DND-41 (cell line): ENCODE data around the gene FBXW7.

Source experiments
- ATAC-seq: fragments of 200-7000 bp; cut with Tn5 transposase; 3 replicates; pipeline ENCODE4 v1.9.1; 2021; ENCODE audit warnings: low read depth; ENCODE audit not compliant: insufficient read depth
- DNase-seq: peaks from one replicate; pipeline ENCODE4 v3.0.0-alpha.2; 2020
- H2AFZ ChIP-seq: 2 replicates; pipeline ENCODE4 v1.6.0; 2012; ENCODE audit warnings: low read depth, low read length
- H3K27ac ChIP-seq: 2 replicates; pipeline ENCODE4 v1.5.1; 2012; ENCODE audit warnings: low read length, inconsistent platforms
- H3K27me3 ChIP-seq: fragments of 200-600 bp; sonication (generic); 2 replicates; pipeline ENCODE4 v1.6.0; 2012; ENCODE audit warnings: low read length, mild to moderate bottlenecking, inconsistent platforms; ENCODE audit not compliant: insufficient read depth, poor library complexity
- H3K36me3 ChIP-seq: 2 replicates; pipeline ENCODE4 v1.5.1; 2012; ENCODE audit warnings: low read length, inconsistent platforms; ENCODE audit not compliant: insufficient read depth
- H3K4me1 ChIP-seq: 2 replicates; pipeline ENCODE4 v1.5.1; 2012; ENCODE audit warnings: mild to moderate bottlenecking, low read length; ENCODE audit not compliant: insufficient read depth
- H3K4me2 ChIP-seq: 2 replicates; pipeline ENCODE4 v1.6.0; 2012; ENCODE audit warnings: mild to moderate bottlenecking, moderate library complexity, low read length, inconsistent platforms; ENCODE audit not compliant: insufficient read depth
- H3K4me3 ChIP-seq, 2 experiments: fragments of 200-600 bp in 1 of 2; shearing (Covaris generic) in 1 of 2; 2 replicates each; pipeline ENCODE4 v1.5.1; 2012 to 2016; ENCODE audit warnings: inconsistent platforms in 2 of 2, low read length in 2 of 2, mild to moderate bottlenecking in 2 of 2, low read depth in 1 of 2, moderate library complexity in 1 of 2
- H3K79me2 ChIP-seq: 2 replicates; pipeline ENCODE4 v1.6.0; 2012; ENCODE audit warnings: low read length, inconsistent platforms; ENCODE audit not compliant: insufficient read depth
- H3K9ac ChIP-seq: 2 replicates; pipeline ENCODE4 v1.6.0; 2012; ENCODE audit warnings: low read depth, mild to moderate bottlenecking, inconsistent platforms, low read length, moderate library complexity
- H3K9me3 ChIP-seq: 2 replicates; pipeline ENCODE4 v1.5.1; 2012; ENCODE audit warnings: low read length, moderate library complexity, mild to moderate bottlenecking, inconsistent platforms; ENCODE audit not compliant: insufficient read depth, severe bottlenecking
- H4K20me1 ChIP-seq: 2 replicates; pipeline ENCODE4 v1.6.0; 2012; ENCODE audit warnings: low read length; ENCODE audit not compliant: insufficient read depth
- EZH2 ChIP-seq: IDR thresholded peaks from 3 replicates; pipeline ENCODE4 v1.6.1; 2012; ENCODE audit warnings: borderline replicate concordance, low read depth, mild to moderate bottlenecking, moderate library complexity, low read length, inconsistent platforms; ENCODE audit not compliant: severe bottlenecking
- TF ChIP-seq, protein P1 (sequence below): IDR thresholded peaks from 2 replicates; pipeline ENCODE4 v1.5.1; 2012; ENCODE audit warnings: borderline replicate concordance, low read length, moderate library complexity, mild to moderate bottlenecking; ENCODE audit not compliant: poor library complexity, severe bottlenecking; ENCODE audit errors: extremely low read depth

Gene FBXW7

DNA sequence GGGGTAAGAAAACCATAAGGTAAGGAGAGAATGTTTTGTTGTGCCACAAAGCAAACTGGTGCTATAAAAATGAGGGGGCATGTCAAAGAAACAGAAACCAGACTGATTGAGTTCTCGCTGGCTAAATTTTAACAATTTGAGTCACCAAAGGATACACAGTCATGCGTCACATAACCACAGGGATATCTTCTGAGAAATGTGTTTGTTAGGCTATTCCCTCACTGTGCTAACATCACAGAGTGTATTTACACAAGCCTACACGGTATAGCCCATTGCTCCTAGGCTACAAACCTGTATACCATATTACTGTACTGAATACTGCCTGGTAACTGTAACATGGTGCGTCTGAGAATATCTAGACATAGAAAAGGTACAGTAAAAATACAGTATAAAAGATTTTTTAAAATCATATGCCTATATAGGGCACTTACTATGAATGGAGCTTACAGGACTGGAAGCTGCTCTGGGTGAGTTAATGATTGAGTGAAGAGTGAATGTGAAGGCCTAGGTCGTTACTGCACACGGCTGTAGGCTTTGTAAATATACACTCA, 50.1 kb downstream of the FBXW7 start:
- Histone ChIP-seq H3K4me3 (no peak overlapping the region), H3K9ac (no peak overlapping the region), H3K79me2 (peaks cover 48% of the 10 kb centered on the region), H2AFZ (no peak overlapping the region), H3K4me1 (no peaks in the 10 kb centered on the region), H3K9me3 (no peaks in the 10 kb centered on the region), H3K36me3 (peaks cover 7% of the 10 kb centered on the region; the same call in 1 of the 2 replicates), H4K20me1 (peaks cover 14% of the 10 kb centered on the region; the same call in 1 of the 2 replicates), H3K4me2 (no peak overlapping the region), H3K27ac (no peak overlapping the region), H3K27me3 (no peaks in the 10 kb centered on the region)
- DNase-seq: no peak
- peak; percentile 76 for ATAC-seq
- TF ChIP-seq EZH2: no peak
- TF ChIP-seq, protein P1, sequence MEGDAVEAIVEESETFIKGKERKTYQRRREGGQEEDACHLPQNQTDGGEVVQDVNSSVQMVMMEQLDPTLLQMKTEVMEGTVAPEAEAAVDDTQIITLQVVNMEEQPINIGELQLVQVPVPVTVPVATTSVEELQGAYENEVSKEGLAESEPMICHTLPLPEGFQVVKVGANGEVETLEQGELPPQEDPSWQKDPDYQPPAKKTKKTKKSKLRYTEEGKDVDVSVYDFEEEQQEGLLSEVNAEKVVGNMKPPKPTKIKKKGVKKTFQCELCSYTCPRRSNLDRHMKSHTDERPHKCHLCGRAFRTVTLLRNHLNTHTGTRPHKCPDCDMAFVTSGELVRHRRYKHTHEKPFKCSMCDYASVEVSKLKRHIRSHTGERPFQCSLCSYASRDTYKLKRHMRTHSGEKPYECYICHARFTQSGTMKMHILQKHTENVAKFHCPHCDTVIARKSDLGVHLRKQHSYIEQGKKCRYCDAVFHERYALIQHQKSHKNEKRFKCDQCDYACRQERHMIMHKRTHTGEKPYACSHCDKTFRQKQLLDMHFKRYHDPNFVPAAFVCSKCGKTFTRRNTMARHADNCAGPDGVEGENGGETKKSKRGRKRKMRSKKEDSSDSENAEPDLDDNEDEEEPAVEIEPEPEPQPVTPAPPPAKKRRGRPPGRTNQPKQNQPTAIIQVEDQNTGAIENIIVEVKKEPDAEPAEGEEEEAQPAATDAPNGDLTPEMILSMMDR: no peak

DNA sequence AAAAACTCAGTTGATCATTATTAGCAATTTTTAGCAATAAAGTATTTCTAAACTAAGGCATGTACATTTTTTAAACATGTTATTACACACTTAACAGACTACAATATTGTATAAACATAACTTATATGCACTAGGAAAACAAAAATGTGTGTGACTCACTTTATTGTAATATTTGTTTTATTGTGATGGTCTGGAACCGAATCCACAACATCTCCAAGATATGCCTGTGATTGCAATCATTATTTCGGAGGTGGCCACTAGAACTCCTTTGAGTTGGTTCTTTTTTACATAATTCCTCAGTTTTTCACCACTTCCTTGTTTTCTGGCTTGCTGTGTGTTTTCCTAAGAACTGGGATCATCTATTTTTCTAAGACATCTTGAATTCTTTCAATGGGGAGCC, 53.7 kb downstream of the FBXW7 start:
- H3K9ac ChIP-seq: no peak overlapping the region
- TF ChIP-seq, protein P1: no peak
- TF ChIP-seq EZH2: no peak
- H3K79me2 ChIP-seq: peaks cover 49% of the 10 kb centered on the region

DNA sequence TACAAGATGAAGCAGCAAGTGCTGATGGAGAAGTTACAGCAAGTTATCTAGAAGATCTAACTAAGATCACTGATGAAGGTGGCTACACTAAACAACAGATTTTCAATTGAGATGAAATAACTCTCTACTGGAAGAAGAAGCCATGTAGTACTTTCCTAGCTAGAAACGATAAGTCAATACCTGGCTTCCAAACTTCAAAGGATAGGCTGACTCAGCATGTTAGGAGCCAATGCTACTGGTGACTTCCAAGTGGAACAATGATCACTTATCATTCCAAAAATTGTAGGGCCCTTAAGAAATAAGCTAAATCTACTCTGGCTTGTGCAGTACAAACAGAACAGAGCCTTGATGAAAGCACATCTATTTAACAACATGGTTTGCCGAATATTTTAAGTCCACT, 55.0 kb downstream of the FBXW7 start:
- Histone ChIP-seq H2AFZ (no peak overlapping the region), H3K9me3 (no peaks in the 10 kb centered on the region), H3K4me2 (no peak overlapping the region), H3K4me3 (no peak overlapping the region), H3K27ac (no peak overlapping the region), H3K36me3 (peaks cover 7% of the 10 kb centered on the region; the same call in 1 of the 2 replicates), H4K20me1 (peaks cover 8% of the 10 kb centered on the region; the same call in 1 of the 2 replicates), H3K4me1 (no peaks in the 10 kb centered on the region), H3K27me3 (no peaks in the 10 kb centered on the region), H3K9ac (no peak overlapping the region), H3K79me2 (peaks cover 48% of the 10 kb centered on the region)
- TF ChIP-seq EZH2: no peak
- TF ChIP-seq, protein P1: no peak
- DNase-seq: no peak
- no peak for ATAC-seq

More for the DNA sequence above, 53.7 kb downstream of the FBXW7 start:
- Histone ChIP-seq H3K4me2 (no peak overlapping the region), H3K27me3 (no peaks in the 10 kb centered on the region), H3K4me1 (no peaks in the 10 kb centered on the region), H3K27ac (no peak overlapping the region), H4K20me1 (peaks cover 10% of the 10 kb centered on the region; the same call in 1 of the 2 replicates), H3K9me3 (no peaks in the 10 kb centered on the region), H3K36me3 (peaks cover 7% of the 10 kb centered on the region; the same call in 1 of the 2 replicates), H2AFZ (no peak overlapping the region), H3K4me3 (no peak overlapping the region)
- DNase-seq (no peak), ATAC-seq (no peak)

DNA sequence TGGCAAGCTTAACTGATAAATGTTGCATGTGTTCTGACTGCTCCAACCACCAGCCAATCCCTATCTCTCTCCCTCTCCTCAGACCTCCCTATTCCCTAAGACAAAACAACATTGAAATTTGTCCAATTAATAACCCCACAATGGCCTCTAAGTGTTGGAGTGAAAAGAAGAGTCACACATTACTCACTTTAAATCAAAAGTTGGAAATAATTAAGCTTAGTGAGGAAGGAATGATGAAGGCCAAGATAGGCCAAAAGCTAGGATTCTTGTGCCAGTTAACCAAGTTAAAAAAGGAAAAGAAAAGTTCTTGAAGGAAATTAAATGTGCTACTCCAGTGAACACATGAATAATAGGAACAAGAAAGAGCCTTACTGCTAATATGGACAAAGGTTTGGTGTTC, 55.6 kb downstream of the FBXW7 start:
- Histone ChIP-seq H3K9ac (no peak overlapping the region), H3K4me3 (no peak overlapping the region), H4K20me1 (peaks cover 6% of the 10 kb centered on the region; the same call in 1 of the 2 replicates), H3K27ac (no peak overlapping the region), H3K79me2 (peaks cover 49% of the 10 kb centered on the region), H3K4me1 (no peaks in the 10 kb centered on the region), H3K9me3 (no peaks in the 10 kb centered on the region), H2AFZ (no peak overlapping the region), H3K27me3 (no peaks in the 10 kb centered on the region), H3K36me3 (peaks cover 7% of the 10 kb centered on the region; the same call in 1 of the 2 replicates), H3K4me2 (no peak overlapping the region)
- TF ChIP-seq EZH2: no peak
- TF ChIP-seq, protein P1: no peak
- ATAC-seq: no peak
- no peak for DNase-seq
